HuH-7.5 (cell line): ENCODE measurements around the gene ZFP37.
"Not testable (repeated sequence)": the region's sequence is repeated elsewhere in the genome, so short reads cannot be mapped to it uniquely, and the experiment has no call there.

ENCODE experiments used
- DNase-seq: peaks from one replicate; pipeline ENCODE4 v3.0.0; 2011; ENCODE audit warnings: low spot score

Gene ZFP37

DNA sequence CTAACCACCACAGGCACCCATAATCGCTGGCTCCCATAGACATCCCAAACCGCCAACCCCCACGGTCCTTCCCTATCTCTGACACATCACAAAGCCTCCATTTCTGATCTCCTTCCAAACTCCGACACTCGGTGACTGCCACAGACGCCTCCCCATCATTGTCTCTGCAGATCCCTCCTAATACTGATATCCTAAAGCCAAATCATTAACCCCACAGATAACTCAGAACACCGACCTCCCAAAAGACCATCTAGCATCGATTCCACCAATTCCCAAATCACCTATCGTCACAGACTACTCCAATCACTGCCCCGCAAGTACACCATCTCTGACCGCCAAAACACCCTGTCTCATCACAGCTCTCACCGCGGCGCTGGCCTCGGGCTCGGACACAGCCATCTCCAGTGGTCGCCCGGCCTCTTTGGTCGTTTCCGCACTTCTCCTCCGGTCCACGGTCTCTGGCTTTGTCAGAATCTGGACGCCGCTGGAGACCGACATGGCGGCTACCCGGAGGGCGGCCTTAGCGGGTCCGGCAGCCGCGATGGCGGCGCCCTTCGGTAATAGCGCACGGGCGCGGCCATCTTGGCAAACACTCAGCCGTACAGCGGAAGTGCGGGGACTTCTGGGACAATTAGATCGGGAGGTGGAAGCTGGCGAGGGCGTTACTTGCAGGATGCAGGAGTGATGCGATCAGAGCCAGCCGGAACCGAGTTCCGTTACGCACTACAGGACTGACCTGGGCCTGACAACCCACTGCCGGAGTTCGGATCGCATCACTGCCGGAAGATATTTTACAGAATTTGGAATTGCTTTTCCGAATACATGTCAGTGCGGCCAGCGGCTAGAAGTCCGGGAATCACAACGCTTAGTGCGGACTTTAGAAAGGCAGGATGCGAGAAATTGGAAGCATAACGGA, at the start of gene ZFP37:
TSS of gene ZFP37 (minus strand) at position 534 of the 916 bp plus-strand sequence. CDS start at position 498, 36 bp downstream.
- DNase-seq = peak; percentile 92

DNA sequence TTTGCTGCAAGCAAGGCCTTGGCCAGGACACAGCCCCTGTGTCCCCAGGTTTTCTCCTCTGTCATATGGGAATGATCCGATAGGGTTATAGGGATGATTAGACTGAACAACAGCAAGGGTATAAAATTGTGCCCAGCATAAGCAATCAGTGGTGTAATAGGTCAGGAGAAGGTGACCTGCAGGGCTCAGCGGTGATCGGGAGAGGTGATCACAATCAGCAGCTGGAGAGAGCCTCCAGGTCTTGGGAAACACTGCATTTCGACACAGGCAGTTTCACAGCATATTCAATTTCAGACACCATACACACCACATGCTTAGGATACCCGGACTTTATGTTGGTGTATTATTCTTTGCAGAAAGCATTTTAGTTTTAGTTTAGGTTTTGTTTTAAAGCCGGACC, 48.8 kb upstream of the ZFP37 start:
- not testable (repeated sequence) for DNase-seq

DNA sequence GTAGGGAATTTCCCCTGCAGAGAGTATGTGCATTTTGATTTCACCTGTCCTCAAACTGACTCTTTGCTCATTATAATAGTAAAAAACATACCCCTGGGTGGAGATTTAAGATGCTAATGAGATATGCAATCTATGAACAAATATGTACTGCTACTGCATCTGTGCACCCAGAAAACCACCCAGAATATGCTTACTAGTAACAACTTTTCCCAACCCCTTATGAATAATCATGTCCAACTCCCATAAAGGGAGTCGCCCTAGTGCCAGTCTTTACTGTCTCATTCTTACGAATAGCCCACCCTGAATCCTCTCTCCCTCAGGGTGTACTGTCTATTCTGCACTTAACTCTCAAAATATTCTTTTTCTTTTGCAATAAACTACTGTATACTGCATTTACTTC, 39.0 kb upstream of the ZFP37 start:
- DNase-seq = no peak

DNA sequence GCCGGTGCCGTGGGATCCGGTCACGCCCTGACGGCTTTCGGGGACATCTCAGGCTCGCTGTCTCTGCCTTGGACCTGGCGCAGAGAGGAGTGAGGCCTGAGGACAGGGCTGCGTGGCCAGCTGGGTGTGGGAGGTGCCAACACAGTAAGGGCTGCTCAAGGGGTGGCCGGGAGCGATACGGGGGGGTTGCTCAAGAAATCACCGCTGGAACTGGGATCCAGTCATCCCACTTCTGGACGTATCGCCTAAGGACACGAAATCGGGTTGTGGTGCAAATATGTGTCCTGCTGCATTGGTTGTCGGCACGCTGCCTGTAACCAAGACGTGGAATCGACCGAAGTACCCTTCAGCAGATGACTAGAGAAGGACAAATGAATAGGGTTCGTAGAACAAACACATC, 33.4 kb upstream of the ZFP37 start:
- not testable (repeated sequence) for DNase-seq

DNA sequence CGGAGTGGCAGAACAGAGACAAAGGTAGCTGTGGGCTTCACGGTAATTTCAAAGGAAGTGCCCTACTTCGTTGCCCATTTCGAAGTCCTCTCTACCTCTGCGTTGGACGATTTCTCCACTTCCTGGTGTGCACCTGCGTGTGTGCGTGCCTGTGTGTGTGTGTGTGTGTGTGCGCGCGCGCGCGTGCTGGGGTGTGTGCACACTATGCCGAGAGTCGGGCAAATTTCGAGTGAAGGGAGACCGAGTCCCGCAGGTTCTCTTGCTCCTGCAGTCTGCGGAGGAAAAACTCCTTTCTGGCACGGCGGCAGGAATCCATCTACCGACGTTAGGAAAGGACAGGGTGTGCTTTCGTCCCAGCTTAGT, 32.6 kb upstream of the ZFP37 start:
- not testable (repeated sequence) for DNase-seq

DNA sequence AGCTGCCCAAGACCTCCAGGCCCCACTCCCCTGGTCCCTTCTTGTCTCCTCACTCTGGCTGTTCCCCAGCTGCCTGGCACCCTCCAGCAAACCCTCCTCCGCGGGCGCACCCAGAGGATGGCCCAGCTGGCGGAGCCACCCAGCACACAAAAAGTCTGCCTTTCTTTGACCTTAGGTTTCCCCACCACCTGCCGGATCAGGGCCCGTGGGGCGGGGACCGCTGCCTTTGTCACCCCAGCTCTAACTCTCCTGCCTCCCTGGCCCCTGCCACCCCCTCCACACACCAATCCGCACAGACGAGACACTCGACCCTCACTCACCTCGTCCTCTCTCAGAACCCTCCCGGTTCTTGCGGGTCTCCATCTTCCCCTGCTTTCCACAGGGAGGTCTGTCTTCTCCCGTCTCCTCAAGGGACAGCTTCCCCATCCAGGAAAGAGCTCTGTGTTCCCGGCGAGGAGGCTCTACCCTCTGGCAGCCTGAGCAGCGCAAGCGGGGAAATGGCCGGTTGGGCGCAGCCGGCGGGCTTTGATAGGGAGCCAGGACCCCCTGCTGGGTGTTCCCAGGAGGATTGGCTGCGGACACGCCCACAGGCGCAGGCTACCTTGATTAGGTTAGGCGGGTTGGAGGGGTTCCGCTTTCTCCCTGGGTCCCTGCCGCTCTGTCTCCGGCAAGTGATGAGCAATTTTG, 32.1 kb upstream of the ZFP37 start:
- DNase-seq = not testable (repeated sequence)

DNA sequence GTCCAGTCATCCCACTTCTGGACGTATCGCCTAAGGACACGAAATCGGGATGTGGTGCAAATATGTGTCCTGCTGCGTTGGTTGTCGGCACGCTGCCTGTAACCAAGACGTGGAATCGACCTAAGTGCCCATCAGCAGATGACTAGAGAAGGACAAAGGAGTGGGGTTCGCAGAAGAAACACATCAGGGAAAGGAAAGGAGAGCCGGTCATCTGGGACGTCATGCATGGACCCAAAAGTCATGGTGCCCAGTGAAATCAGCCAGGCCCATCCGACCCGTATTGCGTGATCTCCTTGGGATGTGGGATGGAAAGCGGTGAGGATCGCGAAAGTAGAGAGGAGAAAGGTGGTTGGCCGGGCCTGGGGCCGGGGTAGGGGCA, 6.4 kb upstream of the ZFP37 start:
- not testable (repeated sequence) for DNase-seq

DNA sequence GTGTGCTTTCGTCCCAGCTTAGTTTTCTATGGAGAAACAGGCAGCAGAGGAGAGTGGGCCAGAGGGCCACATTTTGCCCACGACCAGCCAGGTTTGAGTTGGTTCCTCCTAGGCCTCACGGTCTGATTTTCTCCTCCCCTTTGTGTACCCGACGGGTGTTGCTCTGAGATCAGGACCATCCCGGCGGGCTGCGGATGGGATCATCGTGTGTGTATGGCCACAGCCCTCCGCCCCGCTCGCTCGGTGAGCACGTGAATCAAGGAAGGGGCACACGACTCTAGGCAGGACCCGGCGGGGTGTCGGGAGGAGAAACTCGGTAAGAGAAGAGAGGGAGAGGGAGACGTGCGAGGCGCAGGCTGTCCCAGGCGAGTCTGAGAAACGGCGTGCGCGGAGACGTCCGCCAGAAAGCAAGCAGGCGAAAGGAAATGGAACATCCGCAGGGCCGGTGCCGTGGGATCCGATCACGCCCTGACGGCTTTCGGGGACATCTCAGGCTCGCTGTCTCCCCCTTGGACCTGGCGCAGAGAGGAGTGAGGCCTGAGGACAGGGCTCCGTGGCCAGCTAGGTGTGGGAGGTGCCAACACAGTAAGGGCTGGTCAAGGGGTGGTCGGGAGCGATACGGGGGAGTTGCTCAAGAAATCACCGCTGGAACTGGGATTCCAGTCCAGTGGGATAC, 5.9 kb upstream of the ZFP37 start:
- not testable (repeated sequence) for DNase-seq

DNA sequence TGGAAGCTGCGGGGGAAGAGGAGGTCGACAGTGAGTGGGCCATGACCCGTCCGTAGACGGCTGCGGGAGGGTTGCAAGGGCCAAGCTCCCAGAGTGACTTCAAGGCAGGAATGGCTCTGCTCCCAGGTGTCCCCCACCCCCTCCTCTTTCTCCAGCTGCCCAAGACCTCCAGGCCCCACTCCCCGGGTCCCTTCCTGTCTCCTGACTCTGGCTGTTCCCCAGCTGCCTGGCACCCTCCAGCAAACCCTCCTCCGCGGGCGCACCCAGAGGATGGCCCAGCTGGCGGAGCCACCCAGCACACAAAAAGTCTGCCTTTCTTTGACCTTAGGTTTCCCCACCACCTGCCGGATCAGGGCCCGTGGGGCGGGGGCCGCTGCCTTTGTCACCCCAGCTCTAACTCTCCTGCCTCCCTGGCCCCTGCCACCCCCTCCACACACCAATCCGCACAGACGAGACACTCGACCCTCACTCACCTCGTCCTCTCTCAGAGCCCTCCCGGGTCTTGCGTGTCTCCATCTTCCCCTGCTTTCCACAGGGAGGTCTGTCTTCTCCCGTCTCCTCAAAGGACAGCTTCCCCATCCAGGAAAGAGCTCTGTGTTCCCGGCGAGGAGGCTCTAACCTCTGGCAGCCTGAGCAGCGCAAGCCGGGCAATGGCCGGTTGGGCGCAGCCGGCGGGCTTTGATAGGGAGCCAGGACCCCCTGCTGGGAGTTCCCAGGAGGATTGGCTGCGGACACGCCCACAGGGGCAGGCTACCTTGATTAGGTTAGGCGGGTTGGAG, 4.7 kb upstream of the ZFP37 start:
- DNase-seq = not testable (repeated sequence)

DNA sequence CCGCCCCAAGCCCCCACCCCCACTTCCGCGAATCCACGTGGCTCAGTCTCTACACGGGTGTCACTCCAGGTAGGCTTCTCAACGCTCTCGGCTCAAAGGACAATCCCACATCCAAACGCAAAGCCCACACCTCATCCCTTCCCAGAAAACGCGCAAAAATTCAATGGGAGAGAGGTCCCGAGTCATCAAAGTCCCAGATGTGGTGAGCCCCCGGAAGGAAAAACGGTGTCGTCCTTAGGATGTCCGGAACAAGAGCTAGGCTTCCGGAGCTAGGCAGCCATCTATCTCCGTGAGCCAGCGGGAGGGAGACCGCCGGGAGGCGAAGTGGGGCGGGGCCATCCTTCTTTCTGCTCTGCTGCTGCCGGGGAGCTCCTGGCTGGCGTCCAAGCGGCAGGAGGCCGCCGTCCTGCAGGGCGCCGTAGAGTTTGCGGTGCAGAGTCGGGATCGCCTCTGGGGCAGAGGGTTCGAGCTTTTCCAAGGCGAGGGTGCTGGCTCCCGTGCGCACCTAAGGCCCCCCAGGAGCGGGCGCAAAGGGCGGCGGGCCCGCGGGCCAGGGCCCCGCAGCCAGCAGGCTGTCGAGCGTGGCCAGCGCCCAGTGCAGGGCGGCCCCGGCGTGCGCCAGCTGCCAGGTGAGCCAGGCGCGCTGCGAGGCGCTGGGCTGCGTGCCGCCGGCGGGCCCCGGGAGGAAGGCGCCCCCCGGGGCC, 3.2 kb upstream of the ZFP37 start:
- DNase-seq = peak; percentile 22

DNA sequence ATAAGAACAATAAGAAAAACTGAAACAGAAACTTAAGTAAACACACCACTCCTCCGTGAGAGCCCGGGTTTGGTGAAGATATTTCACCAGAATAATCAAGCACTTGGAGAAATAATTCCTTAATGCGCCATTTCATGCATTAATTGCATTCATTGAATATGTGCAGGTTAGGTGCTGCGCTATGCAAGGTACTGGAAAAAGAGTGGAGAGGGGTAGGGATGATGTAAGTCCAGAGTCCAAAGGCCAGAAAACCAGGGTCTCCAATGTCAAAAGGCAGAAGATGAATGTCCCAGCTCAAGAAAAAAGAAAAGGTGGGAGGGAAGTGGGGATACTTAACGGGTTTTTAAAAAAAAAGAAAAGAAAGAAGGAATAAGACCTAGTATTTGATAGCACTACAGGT, 669 bp upstream of the ZFP37 start:
- DNase-seq = peak; percentile 55

DNA sequence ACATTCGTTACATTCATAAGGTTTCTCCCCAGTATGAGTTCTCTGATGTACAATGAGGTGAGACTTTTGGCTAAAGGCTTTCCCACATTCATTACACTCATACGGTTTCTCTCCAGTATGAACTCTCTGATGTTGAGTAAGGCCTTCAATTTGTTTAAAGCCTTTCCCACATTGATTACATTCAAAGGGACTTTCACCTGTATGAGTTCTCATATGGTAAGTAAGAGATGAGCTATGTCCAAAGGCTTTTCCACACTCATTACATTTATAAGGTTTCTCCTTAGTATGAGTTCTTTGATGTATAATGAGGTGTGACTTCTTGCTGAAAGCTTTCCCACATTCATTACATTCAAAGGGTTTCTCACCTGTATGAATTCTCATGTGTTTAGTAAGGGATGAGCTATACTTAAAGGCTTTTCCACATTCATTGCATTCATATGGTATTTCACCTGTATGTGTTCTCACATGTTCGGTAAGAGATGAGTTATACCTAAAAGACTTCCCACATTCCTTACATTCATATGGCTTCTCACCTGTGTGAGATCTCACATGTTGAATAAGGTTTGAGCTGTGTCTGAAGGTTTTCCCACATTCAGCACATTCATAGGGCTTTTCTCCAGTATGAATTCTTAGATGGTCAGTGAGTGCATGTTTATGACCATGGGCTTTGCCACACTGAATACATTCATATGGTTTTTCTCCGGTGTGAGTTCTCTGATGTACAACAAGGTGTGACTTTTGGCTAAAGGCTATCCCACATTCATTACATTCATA, 13.5 kb downstream of the ZFP37 start:
- DNase-seq = no peak

DNA sequence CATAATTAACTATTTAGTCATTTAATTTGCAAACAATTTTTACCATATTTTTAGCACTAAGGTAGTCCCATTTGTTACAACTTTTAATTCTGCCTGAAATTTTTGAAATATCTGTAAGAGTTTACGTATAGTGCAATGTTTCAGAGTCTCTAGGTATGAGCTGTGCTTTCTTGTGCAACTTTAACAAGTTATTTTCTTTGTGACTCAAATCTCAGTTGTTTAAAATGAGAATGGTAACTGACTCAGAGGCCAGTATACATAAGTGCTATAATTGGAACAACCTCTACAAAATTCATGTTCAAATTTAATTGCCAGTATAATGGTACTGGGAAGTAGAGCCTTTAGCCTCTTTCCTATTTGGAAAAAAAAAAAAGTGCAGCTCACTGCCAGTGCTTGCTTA, 30.3 kb downstream of the ZFP37 start:
- DNase-seq = no peak

DNA sequence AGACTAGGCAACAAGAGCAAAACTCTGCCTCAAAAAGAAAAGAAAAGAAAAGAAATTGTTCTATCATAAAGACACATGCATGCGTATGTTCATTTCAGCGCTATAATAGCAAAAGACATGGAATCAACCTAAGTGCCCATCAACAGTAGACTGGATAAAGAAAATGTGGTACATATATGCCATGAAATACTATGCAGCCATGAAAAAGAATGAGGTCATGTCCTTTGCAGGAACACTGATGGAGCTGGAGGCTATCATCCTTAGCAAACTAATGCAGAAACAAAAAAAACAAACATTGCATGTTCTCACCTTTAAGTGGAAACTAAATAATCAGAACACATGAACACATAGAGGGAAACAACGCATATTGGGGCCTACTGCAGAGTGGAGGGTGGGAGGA, 38.3 kb downstream of the ZFP37 start:
- no peak for DNase-seq

DNA sequence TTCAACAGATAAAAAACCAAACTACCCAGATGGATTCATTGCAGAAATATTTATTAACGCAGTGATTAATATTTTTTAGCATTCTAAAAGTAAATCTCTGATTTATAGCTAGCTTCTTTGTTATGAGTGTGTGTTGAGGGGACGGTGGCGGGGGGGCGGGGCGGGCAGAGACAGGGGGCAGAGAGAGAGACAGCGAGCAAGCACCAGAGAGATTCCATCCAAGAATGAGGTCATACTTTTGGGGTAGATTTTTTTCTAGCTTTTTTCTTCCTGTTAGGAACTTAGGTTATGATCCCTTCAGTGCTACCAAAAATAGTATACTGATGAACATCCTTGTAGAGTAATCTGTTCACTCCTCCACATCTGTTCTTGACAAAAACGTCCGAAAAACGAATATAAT, 44.0 kb downstream of the ZFP37 start:
- no peak for DNase-seq

DNA sequence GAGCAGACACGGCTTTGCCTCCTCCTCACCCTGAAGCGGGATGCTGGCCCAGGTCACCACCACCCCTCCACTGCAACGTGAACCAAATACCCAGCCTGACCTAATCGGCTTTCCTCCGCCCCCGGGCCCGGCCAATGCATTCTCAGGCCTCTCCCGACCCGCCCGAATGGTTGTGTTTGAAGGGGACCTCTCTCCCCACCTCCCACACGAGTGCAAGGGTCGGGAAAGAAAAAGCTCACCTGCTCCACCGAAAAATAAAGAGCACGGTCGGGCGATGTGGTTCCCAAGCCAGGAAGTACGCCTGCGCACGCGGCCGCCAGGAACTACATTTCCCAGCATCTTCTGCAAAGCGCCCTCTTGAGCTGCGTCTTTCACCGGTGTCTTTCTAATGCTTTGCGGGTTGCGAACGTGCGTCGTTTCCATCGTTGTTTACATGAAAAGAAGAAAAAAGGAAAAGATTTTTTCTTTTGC, 44.6 kb downstream of the ZFP37 start, which contains the start of gene ZNF883:
TSS of gene ZNF883 (minus strand) at position 282 of the 471 bp plus-strand sequence.
- peak; percentile 7 for DNase-seq

DNA sequence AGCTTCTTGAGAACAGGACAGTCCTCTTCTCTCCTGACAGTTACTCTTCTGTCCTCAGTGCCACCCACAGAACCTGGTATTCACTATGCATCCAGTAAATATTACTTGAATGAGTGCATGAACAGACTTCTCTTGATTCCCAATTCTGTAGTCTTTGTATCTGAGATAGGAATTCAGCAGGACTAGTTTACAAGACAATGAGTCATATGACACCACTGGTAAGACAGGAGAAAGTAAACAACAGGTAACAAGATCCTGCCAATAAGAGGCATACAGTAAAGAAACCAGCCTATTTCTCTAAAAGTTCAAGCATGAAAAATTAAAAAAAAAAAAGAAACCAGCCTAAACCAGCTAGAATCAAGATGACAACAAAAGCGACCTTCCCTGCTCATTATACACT, 50.7 kb downstream of the ZFP37 start:
- no peak for DNase-seq

DNA sequence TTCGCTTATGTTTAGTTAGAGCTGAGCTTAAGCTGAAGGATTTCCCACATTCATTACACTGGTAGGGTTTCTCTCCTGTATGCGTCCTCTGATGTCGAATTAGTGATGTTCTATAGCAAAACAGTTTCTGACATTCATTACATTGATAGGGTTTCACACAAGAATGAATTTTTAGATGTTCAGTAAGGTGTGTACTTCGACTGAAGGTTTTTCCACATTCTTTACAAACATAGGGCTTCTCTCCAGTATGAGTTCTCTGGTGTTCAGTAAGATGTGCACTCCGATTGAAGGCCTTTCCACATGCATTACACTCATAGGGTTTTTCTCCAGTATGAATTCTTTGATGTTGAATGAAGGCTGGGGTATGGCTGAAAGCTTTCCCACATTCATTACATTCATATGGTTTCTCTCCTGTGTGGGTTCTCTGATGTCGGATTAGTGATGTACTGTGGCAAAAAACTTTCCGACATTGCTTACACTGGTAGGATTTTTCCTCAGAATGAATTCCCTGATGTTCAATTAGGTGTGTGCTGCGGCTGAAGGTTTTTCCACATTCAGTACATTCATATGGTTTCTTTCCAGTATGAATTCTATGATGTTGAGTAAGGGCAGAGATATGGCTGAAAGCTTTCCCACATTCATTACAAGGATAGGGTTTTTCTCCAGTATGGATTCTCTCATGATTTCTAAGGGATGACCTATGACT, 59.1 kb downstream of the ZFP37 start:
- no peak for DNase-seq
